Dermis blood vessel endothelial cell (primary cell): ENCODE data around the gene RANGAP1. TPM values are rescaled to one million over a fixed set of nuclear protein-coding genes. Genes with fewer than 3 reads are reported as not detected.

Experiments used
- DNase-seq: peaks from one replicate; pipeline ENCODE4 v3.0.0; 2010
- total RNA-seq: library from RNA; depleted of rRNA; stranded (reverse); fragments of >200 nt; gene quantifications from 2 replicates; pipeline ENCODE4 v1.2.3, GENCODE V29; 2014

RANGAP1 gene
- total RNA-seq, 1 donor from 2014 or later = 84.2 TPM

DNA sequence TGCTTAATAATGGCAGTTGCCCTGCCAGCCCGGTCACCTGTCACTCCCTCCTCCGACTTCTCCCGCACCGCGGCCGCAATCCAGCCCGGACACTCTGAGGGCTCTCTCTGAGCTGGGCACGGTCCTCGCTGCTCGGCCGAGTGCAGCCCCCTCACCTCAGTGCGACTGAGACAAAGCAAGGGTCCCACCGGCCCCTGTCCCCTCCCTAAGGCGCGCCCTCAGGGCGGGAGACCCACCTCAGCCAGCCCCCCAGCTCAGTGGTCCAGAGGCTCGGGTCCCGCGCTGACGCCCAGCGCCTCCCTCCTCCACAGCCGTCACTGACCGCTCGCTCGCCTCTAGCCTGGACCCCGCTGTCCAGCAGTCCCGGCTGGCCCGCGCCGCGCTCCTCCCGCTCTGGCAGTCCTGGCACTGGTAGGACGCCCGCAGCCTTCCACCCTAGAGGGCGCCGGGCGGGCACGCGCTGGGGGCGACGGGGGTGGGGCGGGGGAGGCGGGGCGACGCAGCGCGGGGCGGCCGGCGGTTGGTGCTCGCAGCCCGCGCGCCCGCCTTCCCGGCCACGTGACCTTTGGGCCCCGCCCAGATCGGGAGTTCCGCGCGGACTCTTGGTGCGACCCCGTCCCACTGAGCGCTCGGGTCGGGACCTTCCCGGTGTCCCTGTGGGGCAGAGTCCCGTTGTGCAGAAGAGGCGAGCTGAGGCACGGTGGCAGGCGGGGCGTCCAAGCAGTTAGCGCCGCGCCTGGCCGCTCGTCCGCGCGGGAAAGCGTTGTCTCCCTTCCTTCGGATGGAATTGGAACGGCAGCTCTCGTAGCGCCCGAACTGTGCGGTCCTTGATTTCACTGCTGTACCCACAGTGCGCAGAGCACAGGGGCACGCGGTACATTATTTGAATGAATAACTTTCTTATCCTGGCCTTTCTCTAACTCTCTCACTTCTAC is 88.7 kb downstream of the RANGAP1 start:
- DNase-seq = peak; percentile 79

Other genes starting within 250 kb of the RANGAP1 start
- 42.5 and 66.4 TPM in 2 replicates for gene EP300, start 193.6 kb downstream of the RANGAP1 start, total RNA-seq
- 27.8 and 33.2 TPM in 2 replicates for gene L3MBTL2, start 80.9 kb downstream of the RANGAP1 start, total RNA-seq
- gene CHADL, start 45.3 kb downstream of the RANGAP1 start, total RNA-seq = 1.1 and 2.0 TPM in 2 replicates
- gene ZC3H7B, start 15.3 kb upstream of the RANGAP1 start, total RNA-seq = 68.4 and 102 TPM in 2 replicates
- gene TEF, start 95.8 kb upstream of the RANGAP1 start, total RNA-seq = 4.3 and 7.4 TPM in 2 replicates
- gene TOB2, start 160.6 kb upstream of the RANGAP1 start, total RNA-seq = 18.0 and 25.7 TPM in 2 replicates
- 63.8 and 76.2 TPM in 2 replicates for gene PHF5A, start 182.5 kb upstream of the RANGAP1 start, total RNA-seq
- 75.0 and 114 TPM in 2 replicates for gene ACO2, start 182.9 kb upstream of the RANGAP1 start, total RNA-seq